Measurements from ENCODE around the gene PIGN.

DNA sequence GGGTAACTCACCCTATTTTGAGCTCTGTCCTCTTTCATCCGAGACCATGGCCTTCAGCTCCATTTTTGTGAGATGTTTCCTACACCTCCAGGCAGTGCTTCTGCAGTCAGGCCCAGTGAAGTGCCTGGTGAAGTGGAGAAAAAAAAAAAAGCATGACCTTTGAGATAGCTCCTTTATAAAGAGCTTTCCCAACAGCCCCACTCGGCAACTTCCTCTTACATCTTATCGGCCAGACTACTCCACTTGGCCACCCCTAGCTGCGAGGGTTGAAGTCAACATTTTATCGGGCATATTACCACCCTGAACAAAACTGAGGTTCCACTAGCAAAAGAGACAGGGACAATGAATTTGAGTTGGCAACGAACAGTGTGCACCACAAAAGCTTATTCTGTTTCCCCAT is 169.2 kb downstream of the PIGN start:
- TF ChIP-seq YY1 (IDR thresholded peaks at IDR 0.05; ENCODE audit: low read depth, low read length) = no peak
- TF ChIP-seq, protein P1, sequence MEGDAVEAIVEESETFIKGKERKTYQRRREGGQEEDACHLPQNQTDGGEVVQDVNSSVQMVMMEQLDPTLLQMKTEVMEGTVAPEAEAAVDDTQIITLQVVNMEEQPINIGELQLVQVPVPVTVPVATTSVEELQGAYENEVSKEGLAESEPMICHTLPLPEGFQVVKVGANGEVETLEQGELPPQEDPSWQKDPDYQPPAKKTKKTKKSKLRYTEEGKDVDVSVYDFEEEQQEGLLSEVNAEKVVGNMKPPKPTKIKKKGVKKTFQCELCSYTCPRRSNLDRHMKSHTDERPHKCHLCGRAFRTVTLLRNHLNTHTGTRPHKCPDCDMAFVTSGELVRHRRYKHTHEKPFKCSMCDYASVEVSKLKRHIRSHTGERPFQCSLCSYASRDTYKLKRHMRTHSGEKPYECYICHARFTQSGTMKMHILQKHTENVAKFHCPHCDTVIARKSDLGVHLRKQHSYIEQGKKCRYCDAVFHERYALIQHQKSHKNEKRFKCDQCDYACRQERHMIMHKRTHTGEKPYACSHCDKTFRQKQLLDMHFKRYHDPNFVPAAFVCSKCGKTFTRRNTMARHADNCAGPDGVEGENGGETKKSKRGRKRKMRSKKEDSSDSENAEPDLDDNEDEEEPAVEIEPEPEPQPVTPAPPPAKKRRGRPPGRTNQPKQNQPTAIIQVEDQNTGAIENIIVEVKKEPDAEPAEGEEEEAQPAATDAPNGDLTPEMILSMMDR (IDR thresholded peaks at IDR 0.05; ENCODE audit: control extremely low read depth in 1 of 3, insufficient read depth in 1 of 3, low read depth in 1 of 3, low read length in 3 of 3) = no peak

All from H1 (cell line).